H9 (cell line): Measurements from ENCODE around the gene CDH26. TPM values are rescaled to one million over a fixed set of nuclear protein-coding genes. Genes with fewer than 3 reads are reported as not detected.

Source experiments
- DNase-seq: peaks from one replicate; pipeline ENCODE4 v3.0.0-alpha.2; 2017
- H2AFZ ChIP-seq: one replicate; pipeline ENCODE4 v1.6.1; 2013; ENCODE audit warnings: mild to moderate bottlenecking, low read length, control low read depth, moderate library complexity
- H2AK5ac ChIP-seq: 2 replicates; pipeline ENCODE4 v1.6.1; 2013; ENCODE audit warnings: low read length, control low read depth, mixed read lengths; ENCODE audit not compliant: insufficient read length
- H2BK120ac ChIP-seq: one replicate; pipeline ENCODE4 v1.6.1; 2013; ENCODE audit warnings: low read depth, mild to moderate bottlenecking, low read length, control low read depth, inconsistent platforms; ENCODE audit not compliant: poor library complexity, severe bottlenecking
- H2BK12ac ChIP-seq: 2 replicates; pipeline ENCODE4 v1.6.1; 2013; ENCODE audit warnings: low read length, control low read depth, mixed read lengths, low read depth; ENCODE audit not compliant: insufficient read length
- H2BK15ac ChIP-seq: 2 replicates; pipeline ENCODE4 v1.6.1; 2013; ENCODE audit warnings: low read depth, low read length, control low read depth
- H2BK20ac ChIP-seq: one replicate; pipeline ENCODE4 v1.6.1; 2013; ENCODE audit warnings: low read depth, mild to moderate bottlenecking, low read length, control low read depth, inconsistent platforms; ENCODE audit not compliant: poor library complexity, severe bottlenecking
- H2BK5ac ChIP-seq: 2 replicates; pipeline ENCODE4 v1.6.1; 2013; ENCODE audit warnings: low read length, control low read depth, mixed read lengths; ENCODE audit not compliant: insufficient read length
- H3K14ac ChIP-seq: 2 replicates; pipeline ENCODE4 v1.6.1; 2013; ENCODE audit warnings: low read length, control low read depth; ENCODE audit not compliant: insufficient read depth
- H3K18ac ChIP-seq: 2 replicates; pipeline ENCODE4 v1.6.1; 2013; ENCODE audit warnings: low read depth, mild to moderate bottlenecking, mixed read lengths, low read length, control low read depth; ENCODE audit not compliant: insufficient read length
- H3K23ac ChIP-seq: 2 replicates; pipeline ENCODE4 v1.6.1; 2013; ENCODE audit warnings: low read length, control low read depth, mixed read lengths, low read depth; ENCODE audit not compliant: insufficient read length
- H3K23me2 ChIP-seq: 2 replicates; pipeline ENCODE4 v1.6.1; 2013; ENCODE audit warnings: low read depth, mild to moderate bottlenecking, mixed read lengths, low read length, control low read depth; ENCODE audit not compliant: insufficient read length, poor library complexity, severe bottlenecking
- H3K27ac ChIP-seq: 2 replicates; pipeline ENCODE4 v1.5.1; 2013; ENCODE audit warnings: low read length, control low read depth, mixed read lengths, low read depth; ENCODE audit not compliant: insufficient read length
- H3K27me3 ChIP-seq: 2 replicates; pipeline ENCODE4 v1.6.1; 2013; ENCODE audit warnings: low read length, control low read depth, inconsistent platforms; ENCODE audit not compliant: insufficient read depth
- H3K4ac ChIP-seq: 2 replicates; pipeline ENCODE4 v1.6.1; 2013; ENCODE audit warnings: low read depth, mild to moderate bottlenecking, control low read depth, inconsistent platforms, low read length, moderate library complexity
- H3K4me1 ChIP-seq: 2 replicates; pipeline ENCODE4 v1.6.1; 2013; ENCODE audit warnings: low read length, control low read depth, inconsistent platforms; ENCODE audit not compliant: insufficient read depth
- H3K4me2 ChIP-seq: 2 replicates; pipeline ENCODE4 v1.6.1; 2013; ENCODE audit warnings: low read length, control low read depth, mixed read lengths; ENCODE audit not compliant: insufficient read length, insufficient read depth
- H3K56ac ChIP-seq: 2 replicates; pipeline ENCODE4 v1.6.1; 2013; ENCODE audit warnings: low read depth, mild to moderate bottlenecking, mixed read lengths, low read length, control low read depth; ENCODE audit not compliant: insufficient read length
- H3K79me1 ChIP-seq: 2 replicates; pipeline ENCODE4 v1.6.1; 2013; ENCODE audit warnings: low read depth, mild to moderate bottlenecking, moderate library complexity, low read length, control low read depth, inconsistent platforms; ENCODE audit not compliant: insufficient read depth, poor library complexity, severe bottlenecking
- H3K79me2 ChIP-seq: 2 replicates; pipeline ENCODE4 v1.6.1; 2013; ENCODE audit warnings: low read length, control low read depth, inconsistent platforms; ENCODE audit not compliant: insufficient read depth
- H3K9ac ChIP-seq: 2 replicates; pipeline ENCODE4 v1.6.1; 2013; ENCODE audit warnings: low read length, control low read depth, mixed read lengths; ENCODE audit not compliant: insufficient read length; ENCODE audit errors: extremely low read depth
- H3K9me3 ChIP-seq: one replicate; pipeline ENCODE4 v1.6.1; 2013; ENCODE audit warnings: low read depth, low read length, inconsistent platforms; ENCODE audit not compliant: control insufficient read depth
- H3T11ph ChIP-seq: one replicate; pipeline ENCODE4 v1.6.1; 2013; ENCODE audit warnings: mild to moderate bottlenecking, low read length, control low read depth, inconsistent platforms
- H4K20me1 ChIP-seq: one replicate; pipeline ENCODE4 v1.6.1; 2013; ENCODE audit not compliant: control insufficient read depth, insufficient read length, insufficient read depth
- H4K5ac ChIP-seq: 2 replicates; pipeline ENCODE4 v1.6.1; 2013; ENCODE audit warnings: low read depth, mild to moderate bottlenecking, mixed read lengths, low read length, control low read depth; ENCODE audit not compliant: insufficient read length
- H4K8ac ChIP-seq: replicated peaks from 2 replicates; pipeline ENCODE4 v1.6.1; 2013; ENCODE audit warnings: low read length, control low read depth, mixed read lengths, low read depth; ENCODE audit not compliant: insufficient read length
- H4K91ac ChIP-seq: 2 replicates; pipeline ENCODE4 v1.6.1; 2013; ENCODE audit warnings: low read depth, mild to moderate bottlenecking, moderate library complexity, mixed read lengths, low read length, control low read depth; ENCODE audit not compliant: insufficient read length
- H3K27ac Mint-ChIP-seq, 3 experiments: 2 replicates in 2 of 3; 3 replicates in 1 of 3; pipeline ENCODE4 v1.8.0; 2020 to 2021; ENCODE audit warnings: mixed read lengths in 3 of 3, mild to moderate bottlenecking in 1 of 3, moderate library complexity in 1 of 3
- H3K27me3 Mint-ChIP-seq: 2 replicates; pipeline ENCODE4 v1.8.0; 2021; ENCODE audit warnings: low read depth, mild to moderate bottlenecking, moderate library complexity, mixed read lengths
- H3K36me3 Mint-ChIP-seq, 3 experiments: 2 replicates in 2 of 3; 3 replicates in 1 of 3; pipeline ENCODE4 v1.8.0; 2020 to 2021; ENCODE audit warnings: low read depth in 3 of 3, mixed read lengths in 3 of 3; ENCODE audit not compliant: insufficient read depth in 1 of 3
- H3K4me1 Mint-ChIP-seq, 2 experiments: 2 replicates each; pipeline ENCODE4 v1.8.0; 2020; ENCODE audit warnings: mixed read lengths in 2 of 2
- H3K4me3 Mint-ChIP-seq, 2 experiments: 2 replicates in 1 of 2; 3 replicates in 1 of 2; pipeline ENCODE4 v1.8.0; 2020 to 2021; ENCODE audit warnings: mild to moderate bottlenecking in 2 of 2, mixed read lengths in 2 of 2, moderate library complexity in 1 of 2
- H3K9me3 Mint-ChIP-seq, 2 experiments: 2 replicates in 1 of 2; 3 replicates in 1 of 2; pipeline ENCODE4 v1.8.0; 2020; ENCODE audit warnings: mild to moderate bottlenecking in 2 of 2, mixed read lengths in 2 of 2, moderate library complexity in 1 of 2
- WGBS: extraction: QIAGEN DNeasy Blood & Tissue Kit; methylation state at CpG from one replicate; pipeline ENCODE4 v1.1.7; 2013; ENCODE audit warnings: missing lambda C conversion rate, low lambda C conversion rate, mixed read lengths; ENCODE audit not compliant: insufficient read length; ENCODE audit errors: extremely low coverage; 5-methylcytosine and 5-hydroxymethylcytosine counted together
- total RNA-seq: library from RNA; stranded (reverse); gene quantifications from 2 replicates; pipeline ENCODE4 v1.2.1, GENCODE V29; 2021
- TF ChIP-seq, protein P1 (sequence below): fragments of 200-600 bp; sonication (generic); conservative IDR thresholded peaks from 3 replicates; pipeline ENCODE4 v1.8.0; 2021; ENCODE audit warnings: antibody characterized with exemption, mild to moderate bottlenecking

CDH26 gene
- total RNA-seq, 1 experiment from 2014 or later, result 0.79 TPM

DNA sequence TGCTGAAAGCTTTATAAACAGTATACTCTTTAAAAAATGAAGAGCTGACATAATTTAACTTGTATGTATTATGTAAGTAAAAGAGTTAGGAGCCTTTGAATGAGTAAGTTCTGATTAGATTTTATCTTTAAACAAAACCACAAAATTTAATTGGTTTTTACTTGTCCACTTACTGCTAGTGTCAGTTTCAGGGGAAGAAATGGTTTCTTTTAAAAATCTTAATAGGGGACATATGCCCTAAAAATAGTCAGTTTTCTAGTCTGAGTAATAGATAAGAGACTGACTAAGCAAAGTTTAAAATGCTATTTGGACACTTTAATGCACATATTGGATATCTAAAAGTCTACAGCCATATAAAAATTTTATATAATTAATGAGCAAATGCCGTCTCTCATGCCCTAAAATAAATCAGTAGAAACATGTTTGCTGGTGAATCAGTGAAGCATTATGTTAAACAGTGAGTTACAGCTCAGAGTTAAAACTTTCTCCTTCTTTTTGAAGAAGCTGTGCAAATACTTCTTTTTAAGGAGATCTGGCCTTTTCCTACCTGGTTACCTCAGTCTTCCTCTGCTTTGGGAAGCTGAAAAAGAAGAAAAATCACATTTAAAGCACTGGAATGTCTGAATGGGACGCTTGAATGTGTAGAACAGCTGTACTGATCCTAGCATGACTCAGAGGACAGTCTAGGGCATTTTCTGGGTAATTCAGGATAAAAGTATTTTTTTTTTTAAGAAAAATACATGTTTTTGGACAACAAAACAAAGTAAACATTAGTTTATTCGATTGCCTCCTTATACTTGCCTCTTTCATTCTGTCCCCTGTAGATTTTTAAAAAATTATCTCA, 55.3 kb downstream of the CDH26 start:
- Histone ChIP-seq H3T11ph (no peak overlapping the region), H3K9me3 (no peaks in the 10 kb centered on the region), H2AK5ac (no peak overlapping the region), H3K79me1 (no peaks in the 10 kb centered on the region), H3K27ac (no peak overlapping the region), H2BK12ac (no peak overlapping the region), H3K9ac (no peak overlapping the region), H3K14ac (no peak overlapping the region), H3K4ac (no peak overlapping the region), H3K4me1 (no peaks in the 10 kb centered on the region), H3K27me3 (no peaks in the 10 kb centered on the region), H2BK120ac (no peak overlapping the region), H3K23me2 (no peaks in the 10 kb centered on the region), H3K79me2 (no peaks in the 10 kb centered on the region), H3K23ac (no peak overlapping the region), H3K18ac (no peak overlapping the region), H3K4me2 (no peak overlapping the region), H4K8ac (no peak overlapping the region), H2BK15ac (no peak overlapping the region), H2BK5ac (no peak overlapping the region), H4K20me1 (no peaks in the 10 kb centered on the region), H4K91ac (no peak overlapping the region), H2BK20ac (no peak overlapping the region), H4K5ac (no peak overlapping the region), H3K56ac (no peak overlapping the region), H2AFZ (no peak overlapping the region)
- no peaks in the 10 kb centered on the region; a peak in 2 of 7 replicates for H3K36me3 Mint-ChIP-seq
- peaks cover 14% of the 10 kb centered on the region for H3K27me3 Mint-ChIP-seq
- H3K4me1 Mint-ChIP-seq, result peaks cover 2% of the 10 kb centered on the region in 2 experiments; a peak in 2 of 4 replicates
- peaks cover 2 to 3% of the 10 kb centered on the region in 2 experiments; a peak in 1 of 5 replicates for H3K9me3 Mint-ChIP-seq
- no peak overlapping the region for H3K4me3 Mint-ChIP-seq
- TF ChIP-seq, protein P1, sequence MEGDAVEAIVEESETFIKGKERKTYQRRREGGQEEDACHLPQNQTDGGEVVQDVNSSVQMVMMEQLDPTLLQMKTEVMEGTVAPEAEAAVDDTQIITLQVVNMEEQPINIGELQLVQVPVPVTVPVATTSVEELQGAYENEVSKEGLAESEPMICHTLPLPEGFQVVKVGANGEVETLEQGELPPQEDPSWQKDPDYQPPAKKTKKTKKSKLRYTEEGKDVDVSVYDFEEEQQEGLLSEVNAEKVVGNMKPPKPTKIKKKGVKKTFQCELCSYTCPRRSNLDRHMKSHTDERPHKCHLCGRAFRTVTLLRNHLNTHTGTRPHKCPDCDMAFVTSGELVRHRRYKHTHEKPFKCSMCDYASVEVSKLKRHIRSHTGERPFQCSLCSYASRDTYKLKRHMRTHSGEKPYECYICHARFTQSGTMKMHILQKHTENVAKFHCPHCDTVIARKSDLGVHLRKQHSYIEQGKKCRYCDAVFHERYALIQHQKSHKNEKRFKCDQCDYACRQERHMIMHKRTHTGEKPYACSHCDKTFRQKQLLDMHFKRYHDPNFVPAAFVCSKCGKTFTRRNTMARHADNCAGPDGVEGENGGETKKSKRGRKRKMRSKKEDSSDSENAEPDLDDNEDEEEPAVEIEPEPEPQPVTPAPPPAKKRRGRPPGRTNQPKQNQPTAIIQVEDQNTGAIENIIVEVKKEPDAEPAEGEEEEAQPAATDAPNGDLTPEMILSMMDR, result no peak
- no peak for DNase-seq
- no peak overlapping the region for H3K27ac Mint-ChIP-seq
- no CpG with 5 or more reads among the region's 3 CpGs for WGBS
